ENCODE results near the gene BCOR.

The BCOR gene

DNA sequence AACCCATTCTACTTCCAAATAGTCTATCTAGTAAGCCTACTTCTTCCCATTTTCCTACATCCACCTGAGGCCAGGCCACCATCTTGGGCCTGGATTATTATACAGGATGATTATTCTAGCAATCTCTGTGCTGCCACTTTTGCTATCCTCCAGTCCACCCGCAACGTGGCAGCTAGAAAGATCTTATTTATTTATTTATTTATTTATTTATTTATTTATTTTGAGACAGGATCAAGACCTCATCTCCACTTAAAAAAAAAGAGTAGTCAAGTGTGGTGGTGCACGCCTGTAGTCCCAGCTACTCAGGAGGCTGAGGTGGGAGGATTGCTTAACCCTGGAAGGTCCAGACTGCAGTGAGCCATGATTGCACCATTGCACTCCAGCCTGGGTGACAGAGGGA lies 15.2 kb upstream of the BCOR start:
- no peak for DNase-seq (ENCODE audit: low read depth)

- DNase-seq (ENCODE audit: low read depth): no peak
These were observed 14.1 kb upstream of the BCOR start for GRCh38 chrX:40111868-40112267.

- DNase-seq (ENCODE audit: low read depth): no peak
These were observed 11.7 kb upstream of the BCOR start for GRCh38 chrX:40109288-40110008.

DNA sequence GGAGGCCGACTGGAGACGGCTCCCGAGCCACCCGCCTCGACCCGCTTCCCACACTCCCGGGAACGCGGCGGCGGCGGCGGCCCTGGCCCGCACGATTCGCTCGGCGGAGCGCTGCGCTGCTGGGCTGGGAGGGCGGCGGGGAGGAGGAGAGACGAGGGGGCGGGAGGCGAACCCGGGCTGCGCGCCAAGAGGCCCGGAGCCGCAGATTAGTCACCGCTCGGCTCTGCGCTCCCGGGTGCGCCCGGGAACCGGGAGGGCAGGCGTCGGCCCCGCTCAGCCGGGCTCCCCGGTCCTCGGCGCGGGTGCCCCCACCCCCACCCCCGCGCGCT lies 11.2 kb upstream of the BCOR start:
- DNase-seq (ENCODE audit: low read depth): no peak

GRCh38 chrX:40108162-40108958 lies 10.6 kb upstream of the BCOR start:
- no peak for DNase-seq (ENCODE audit: low read depth)

- DNase-seq (ENCODE audit: low read depth): no peak
These were observed 9.8 kb upstream of the BCOR start for GRCh38 chrX:40107291-40108161.

- no peak for DNase-seq (ENCODE audit: low read depth)
These were observed 9.0 kb upstream of the BCOR start for GRCh38 chrX:40106676-40107290.

GRCh38 chrX:40105835-40106675 lies 8.3 kb upstream of the BCOR start:
- DNase-seq (ENCODE audit: low read depth): no peak

DNA sequence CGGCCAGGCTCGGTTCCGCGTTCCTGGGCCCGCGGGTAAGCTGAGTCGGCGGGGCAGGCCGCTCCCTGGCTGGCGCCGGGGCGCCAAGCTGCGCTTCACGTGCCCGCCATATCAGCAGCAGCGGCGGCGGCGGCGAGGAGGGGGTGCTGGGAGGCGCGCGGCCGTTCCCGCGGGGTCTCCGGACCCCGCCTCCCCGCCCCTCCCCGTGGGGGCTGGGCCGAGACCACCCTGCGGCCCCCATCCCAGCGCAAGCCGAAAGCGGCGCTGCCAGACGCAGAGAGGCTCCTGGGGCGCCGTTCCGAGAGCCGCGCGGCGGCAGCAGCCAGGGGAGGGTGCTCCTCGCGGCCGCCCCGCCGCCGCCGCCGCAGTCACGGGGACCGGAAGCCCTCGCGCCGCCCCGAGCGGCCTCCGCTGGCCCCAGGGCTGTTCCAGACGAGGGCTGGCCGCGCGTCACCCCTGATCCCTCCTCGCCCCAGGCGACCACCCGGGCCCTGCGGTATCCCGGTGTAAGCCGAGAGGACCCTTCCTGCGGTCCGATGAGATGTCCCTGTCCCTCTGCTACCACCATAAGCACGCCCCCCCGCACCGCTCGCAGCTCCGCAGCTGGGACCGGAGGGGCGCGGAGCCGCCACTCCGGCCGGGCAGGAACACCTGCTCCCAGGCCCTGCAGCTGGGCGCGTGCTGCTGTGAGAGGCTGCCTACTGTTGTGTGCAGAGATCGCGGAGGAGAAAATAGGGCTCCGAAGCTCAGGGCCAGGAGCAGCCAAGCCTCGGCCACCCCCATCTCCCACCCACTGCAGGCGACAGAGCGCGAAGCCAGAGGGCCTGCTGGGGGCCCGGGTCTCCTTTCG lies 7.5 kb upstream of the BCOR start:
- no peak for DNase-seq (ENCODE audit: low read depth)

DNA sequence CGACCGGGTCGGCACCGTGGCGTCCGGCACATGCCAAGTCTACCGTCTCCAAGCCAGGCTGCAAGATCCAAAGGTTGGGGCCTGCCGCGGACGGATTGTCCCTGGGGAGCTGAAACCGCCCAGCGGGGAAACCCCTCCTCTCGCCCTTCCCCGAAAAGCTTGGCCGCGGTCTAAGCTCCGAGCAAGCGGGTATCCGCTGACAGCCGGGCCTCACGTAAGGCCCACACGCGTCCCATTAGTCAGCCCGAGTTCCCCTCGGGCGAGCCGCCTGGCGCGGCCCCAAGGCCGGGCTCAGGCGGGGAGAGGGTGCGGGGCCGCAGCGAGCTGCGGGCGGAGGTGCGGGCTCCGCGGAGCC lies 6.8 kb upstream of the BCOR start:
- DNase-seq (ENCODE audit: low read depth): no peak

DNA sequence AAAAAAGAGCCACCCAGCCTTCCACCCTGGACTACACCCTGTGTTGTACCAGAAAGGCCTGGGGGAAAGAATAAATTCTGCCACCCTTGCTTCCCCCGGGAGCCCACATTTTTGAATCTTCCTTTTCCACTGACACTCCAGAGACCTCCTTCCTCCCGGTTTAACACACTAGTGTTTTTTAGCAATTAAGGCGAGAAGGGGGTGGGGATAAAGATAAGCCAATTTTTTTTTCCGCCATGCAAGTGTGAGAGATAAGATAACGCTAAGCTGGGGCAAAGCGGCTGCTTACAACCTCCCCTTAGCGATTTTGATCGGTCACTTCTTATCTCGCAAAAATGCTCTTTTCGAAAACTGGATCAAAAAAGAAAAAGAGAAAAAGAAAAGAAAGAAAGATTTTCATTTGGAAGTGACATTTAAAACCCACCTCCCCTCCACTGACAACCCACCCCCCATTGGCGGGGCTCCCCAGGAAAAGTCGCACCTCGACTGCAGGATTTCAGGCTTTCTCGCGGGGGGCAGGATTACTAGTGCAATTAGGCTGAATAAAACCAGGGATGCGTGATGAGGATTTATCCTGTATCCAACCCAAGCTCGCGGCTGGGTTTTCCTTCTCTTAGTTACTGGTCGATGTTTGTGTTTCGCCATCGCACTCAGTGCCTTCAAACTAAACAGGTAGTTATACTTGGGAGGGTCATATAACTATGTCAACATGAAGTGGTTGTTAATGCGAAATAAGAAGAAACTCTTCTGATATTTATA lies 6.0 kb upstream of the BCOR start:
- no peak for DNase-seq (ENCODE audit: low read depth)

- DNase-seq (ENCODE audit: low read depth): no peak
These were observed 4.9 kb upstream of the BCOR start for GRCh38 chrX:40102393-40103381.

DNA sequence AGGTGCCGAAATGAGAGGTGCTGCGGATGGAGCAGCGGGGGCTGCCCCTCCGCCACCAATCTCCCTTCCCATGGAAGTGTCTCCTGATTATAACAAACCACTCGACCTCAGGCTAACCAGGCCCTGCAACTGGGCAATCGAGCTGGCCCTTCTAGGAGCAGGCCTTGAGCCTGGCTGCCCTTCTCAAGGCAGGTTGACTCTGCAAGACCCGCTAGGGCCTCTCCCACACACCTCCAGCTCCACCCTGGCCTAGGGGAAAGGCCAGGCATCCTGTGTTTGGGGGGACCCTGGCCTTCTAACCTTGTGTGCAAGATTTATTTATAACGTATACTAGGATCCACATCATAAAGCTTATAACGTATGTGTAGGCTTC lies 3.7 kb upstream of the BCOR start:
- DNase-seq (ENCODE audit: low read depth): no peak

- DNase-seq (ENCODE audit: low read depth): no peak
These were observed 3.0 kb upstream of the BCOR start for GRCh38 chrX:40100537-40101429.

DNA sequence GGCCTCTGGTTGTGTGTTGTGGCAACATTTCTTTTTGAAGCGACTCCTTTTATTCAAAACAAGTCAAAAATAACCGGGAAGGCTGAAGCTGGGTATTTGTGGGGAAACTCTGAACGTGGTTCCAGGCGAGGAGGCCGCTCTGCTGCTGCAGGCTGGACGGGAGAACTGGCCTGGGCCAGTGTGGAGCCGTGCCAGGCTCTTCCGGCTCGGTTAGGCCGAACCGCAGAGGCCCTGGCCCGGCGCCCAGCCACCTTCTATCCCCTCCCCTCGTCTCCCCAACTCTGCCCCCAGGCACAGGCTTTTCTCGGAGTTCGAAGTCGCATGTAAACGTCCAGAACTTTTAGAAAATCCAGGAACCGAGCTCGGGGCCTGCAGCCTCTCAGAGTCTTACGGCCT lies 2.4 kb upstream of the BCOR start:
- no peak for DNase-seq (ENCODE audit: low read depth)

- DNase-seq (ENCODE audit: low read depth): no peak
These were observed 1.5 kb upstream of the BCOR start for GRCh38 chrX:40099055-40099958.
